NB4 (cell line): ENCODE measurements around the gene SLC9A3.

Experiments
- DNase-seq: peaks from one replicate; pipeline ENCODE4 v3.0.0; 2010; ENCODE audit warnings: low read depth
- H3K4me3 ChIP-seq: one replicate; pipeline ENCODE4 v1.5.1; 2011; ENCODE audit warnings: mild to moderate bottlenecking, low read depth, low read length, moderate library complexity
- MAX ChIP-seq: IDR thresholded peaks from 2 replicates; pipeline ENCODE4 v1.6.1; 2011; ENCODE audit warnings: low read depth, low read length
- MYC ChIP-seq: IDR thresholded peaks from 2 replicates; pipeline ENCODE4 v1.6.1; 2011; ENCODE audit warnings: low read depth, low read length
- POLR2A ChIP-seq: IDR thresholded peaks from 2 replicates; pipeline ENCODE4 v1.6.1; 2011; ENCODE audit warnings: mild to moderate bottlenecking; ENCODE audit not compliant: insufficient read length; ENCODE audit errors: extremely low read depth
- TF ChIP-seq, protein P1 (sequence below): IDR thresholded peaks from one replicate; pipeline ENCODE4 v1.5.1; 2012; ENCODE audit warnings: low read depth, low read length

SLC9A3 gene

DNA sequence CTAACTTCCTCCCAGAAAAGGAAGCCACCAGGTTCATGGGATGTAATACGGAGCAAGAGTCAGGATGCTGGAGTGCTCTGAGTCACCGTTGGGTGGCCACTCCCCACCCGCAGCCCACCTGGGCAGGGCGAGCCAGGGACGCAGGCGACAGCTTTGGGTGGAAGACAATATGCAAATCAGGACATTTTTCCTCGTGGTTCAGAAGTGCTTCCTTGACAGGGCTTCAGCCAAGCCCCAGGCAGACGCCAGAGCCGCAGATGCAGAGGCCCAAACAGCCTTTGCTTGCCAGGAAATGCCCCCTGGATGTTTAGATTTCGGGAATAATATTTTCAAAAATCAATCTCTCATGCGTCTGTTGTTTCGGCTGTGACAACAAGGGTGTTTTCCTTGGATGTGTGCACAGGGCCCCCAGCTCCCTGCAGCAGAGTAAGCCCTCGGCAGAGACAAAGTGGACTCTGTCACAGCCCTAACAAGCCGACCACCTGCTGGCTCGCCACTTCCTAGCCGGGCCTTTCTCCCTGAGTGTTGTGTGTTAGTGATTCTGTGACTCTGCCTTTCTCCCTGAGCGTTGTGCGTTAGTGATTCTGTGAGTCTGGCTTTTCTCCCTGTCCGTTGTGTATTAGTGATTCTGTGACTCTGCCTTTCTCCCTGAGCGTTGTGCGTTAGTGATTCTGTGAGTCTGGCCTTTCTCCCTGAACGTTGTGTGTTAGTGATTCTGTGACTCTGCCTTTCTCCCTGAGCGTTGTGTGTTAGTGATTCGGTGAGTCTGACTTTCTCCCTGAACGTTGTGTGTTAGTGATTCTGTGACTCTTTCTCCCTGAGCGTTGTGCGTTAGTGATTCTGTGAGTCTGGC, 11.8 kb upstream of the SLC9A3 start:
- no peak overlapping the region for H3K4me3 ChIP-seq
- DNase-seq, result no peak
- TF ChIP-seq MAX (no peak), POLR2A (no peak), MYC (no peak)
- TF ChIP-seq, protein P1, sequence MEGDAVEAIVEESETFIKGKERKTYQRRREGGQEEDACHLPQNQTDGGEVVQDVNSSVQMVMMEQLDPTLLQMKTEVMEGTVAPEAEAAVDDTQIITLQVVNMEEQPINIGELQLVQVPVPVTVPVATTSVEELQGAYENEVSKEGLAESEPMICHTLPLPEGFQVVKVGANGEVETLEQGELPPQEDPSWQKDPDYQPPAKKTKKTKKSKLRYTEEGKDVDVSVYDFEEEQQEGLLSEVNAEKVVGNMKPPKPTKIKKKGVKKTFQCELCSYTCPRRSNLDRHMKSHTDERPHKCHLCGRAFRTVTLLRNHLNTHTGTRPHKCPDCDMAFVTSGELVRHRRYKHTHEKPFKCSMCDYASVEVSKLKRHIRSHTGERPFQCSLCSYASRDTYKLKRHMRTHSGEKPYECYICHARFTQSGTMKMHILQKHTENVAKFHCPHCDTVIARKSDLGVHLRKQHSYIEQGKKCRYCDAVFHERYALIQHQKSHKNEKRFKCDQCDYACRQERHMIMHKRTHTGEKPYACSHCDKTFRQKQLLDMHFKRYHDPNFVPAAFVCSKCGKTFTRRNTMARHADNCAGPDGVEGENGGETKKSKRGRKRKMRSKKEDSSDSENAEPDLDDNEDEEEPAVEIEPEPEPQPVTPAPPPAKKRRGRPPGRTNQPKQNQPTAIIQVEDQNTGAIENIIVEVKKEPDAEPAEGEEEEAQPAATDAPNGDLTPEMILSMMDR, result no peak

DNA sequence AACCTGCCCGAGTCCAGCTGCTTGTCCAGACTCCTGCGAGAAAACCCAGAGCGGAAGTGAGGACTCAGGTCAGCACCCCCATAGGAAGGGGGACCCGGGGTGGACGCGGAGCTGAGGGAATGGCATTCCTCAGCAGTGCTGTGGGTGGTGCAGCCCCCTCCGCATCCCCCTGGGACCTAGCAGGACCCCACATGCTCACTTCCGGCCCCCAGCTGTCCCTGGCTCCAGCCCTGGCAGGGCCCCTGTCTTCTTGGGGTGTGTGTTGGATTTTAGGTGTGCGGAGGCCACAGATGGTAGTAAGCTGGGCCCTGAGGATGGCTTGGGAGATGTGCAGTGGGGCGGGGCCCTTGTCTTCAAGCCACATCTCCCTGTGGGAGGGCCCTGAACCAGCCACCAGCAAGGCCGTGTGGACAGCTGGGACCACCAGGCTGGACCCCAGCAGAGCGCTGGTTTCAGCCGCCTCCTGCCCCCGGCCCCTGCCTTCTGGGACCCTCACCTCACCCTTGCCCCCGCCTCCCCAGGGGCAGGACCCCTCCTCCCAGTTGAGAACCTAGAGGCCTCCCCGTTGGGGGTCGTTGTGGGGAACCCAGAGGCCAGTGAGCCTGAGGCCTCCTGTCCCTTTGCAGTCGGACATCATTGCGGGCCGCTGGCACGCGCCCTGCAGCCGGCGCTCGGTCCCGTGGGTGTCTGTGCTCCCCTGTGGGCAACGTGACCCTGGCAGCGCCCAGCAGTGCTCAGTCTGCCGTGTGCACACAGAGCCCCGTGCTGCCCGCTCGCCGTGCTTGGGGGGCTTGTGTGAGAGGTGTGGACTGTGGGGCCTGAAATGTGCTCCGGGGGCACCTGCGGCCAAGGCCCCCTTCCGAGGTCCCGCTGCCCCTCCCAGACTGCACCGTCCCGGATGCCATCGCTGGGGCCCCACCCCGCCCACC, 10.8 kb upstream of the SLC9A3 start:
- TF ChIP-seq MAX (no peak), MYC (no peak), POLR2A (no peak)
- TF ChIP-seq, protein P1, result no peak
- no peak for DNase-seq
- no peak overlapping the region for H3K4me3 ChIP-seq

GRCh38 chr5:533955-534742, 9.9 kb upstream of the SLC9A3 start:
- TF ChIP-seq POLR2A, result no peak
- no peak for DNase-seq
- no peak overlapping the region for H3K4me3 ChIP-seq

DNA sequence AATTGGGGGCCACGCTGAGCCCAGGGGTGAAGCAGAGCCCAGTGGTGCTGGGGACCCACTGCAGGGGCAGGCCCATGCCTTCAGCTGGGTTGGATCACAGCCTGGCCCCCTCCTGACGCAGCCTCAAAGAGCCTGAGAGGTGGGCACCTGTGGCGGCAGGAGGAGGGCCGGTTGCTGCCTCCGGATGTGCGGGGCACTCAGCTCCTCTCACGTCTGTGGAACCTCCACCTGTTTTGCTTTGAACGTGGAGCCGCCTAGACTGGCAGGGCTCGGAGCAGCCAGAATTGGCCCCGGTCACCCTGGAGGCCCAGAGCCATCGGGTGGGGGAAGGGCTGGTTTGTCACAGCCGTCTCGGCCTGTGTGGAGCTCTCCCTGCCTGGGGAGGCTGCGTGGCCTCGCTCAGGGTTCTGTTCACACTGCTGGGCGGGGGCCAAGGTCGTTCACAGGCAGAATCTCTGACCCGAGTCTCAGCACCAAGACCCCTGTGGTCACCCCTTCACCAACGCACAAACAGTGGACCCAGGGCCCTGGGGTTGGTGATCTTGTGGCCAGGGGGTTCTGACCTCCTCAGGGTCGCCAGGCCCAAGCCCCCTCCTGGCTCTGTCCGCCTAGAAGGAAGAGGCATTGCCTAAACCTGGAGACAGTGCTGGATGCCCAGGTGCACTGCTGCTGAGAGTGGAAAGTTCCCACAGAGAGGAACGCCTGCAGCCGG, 9.2 kb upstream of the SLC9A3 start:
- no peak overlapping the region for H3K4me3 ChIP-seq
- no peak for DNase-seq
- TF ChIP-seq MYC, result no peak
- TF ChIP-seq, protein P1, result no peak
- no peak for TF ChIP-seq POLR2A
- no peak for TF ChIP-seq MAX

- DNase-seq, result no peak
- no peak overlapping the region for H3K4me3 ChIP-seq
- no peak for TF ChIP-seq MYC
Measured at GRCh38 chr5:532521-533242, 8.4 kb upstream of the SLC9A3 start.

- TF ChIP-seq MAX (no peak), POLR2A (no peak), MYC (no peak)
- H3K4me3 ChIP-seq, result no peak overlapping the region
- no peak for DNase-seq
Measured at GRCh38 chr5:531749-532315, 7.6 kb upstream of the SLC9A3 start.
